Karpas-422 (cell line): ENCODE results near the gene TFF3. TPM values are rescaled to one million over a fixed set of nuclear protein-coding genes. Genes with fewer than 3 reads are reported as not detected.

Experiments used
- DNase-seq: peaks from one replicate; pipeline ENCODE4 v3.0.0-alpha.2; 2015
- H2AFZ ChIP-seq: fragments of 200-600 bp; sonication (generic); 2 replicates; pipeline ENCODE4 v1.6.1; 2014; ENCODE audit warnings: antibody characterized with exemption, low read length, mixed read lengths
- H3K27ac ChIP-seq: fragments of 200-600 bp; sonication (generic); 2 replicates; pipeline ENCODE4 v1.5.1; 2014; ENCODE audit warnings: mild to moderate bottlenecking, low read length, moderate library complexity
- H3K27me3 ChIP-seq: fragments of 200-600 bp; sonication (generic); 2 replicates; pipeline ENCODE4 v1.6.1; 2014; ENCODE audit warnings: low read length, mixed read lengths
- H3K36me3 ChIP-seq: fragments of 200-600 bp; sonication (generic); 2 replicates; pipeline ENCODE4 v1.6.1; 2014; ENCODE audit warnings: low read length, mixed read lengths; ENCODE audit not compliant: insufficient read depth
- H3K4me1 ChIP-seq: fragments of 200-600 bp; sonication (generic); 2 replicates; pipeline ENCODE4 v1.6.1; 2014; ENCODE audit warnings: mild to moderate bottlenecking, low read length, mixed read lengths
- H3K4me2 ChIP-seq: fragments of 200-600 bp; sonication (generic); 2 replicates; pipeline ENCODE4 v1.6.1; 2014; ENCODE audit warnings: low read length, low read depth, mild to moderate bottlenecking; ENCODE audit not compliant: poor library complexity, severe bottlenecking
- H3K4me3 ChIP-seq: fragments of 200-600 bp; sonication (generic); 2 replicates; pipeline ENCODE4 v1.5.1; 2014; ENCODE audit warnings: mild to moderate bottlenecking, antibody characterized with exemption, low read length, mixed read lengths
- H3K79me2 ChIP-seq: fragments of 200-600 bp; sonication (generic); 2 replicates; pipeline ENCODE4 v1.6.1; 2014; ENCODE audit warnings: mild to moderate bottlenecking, low read length, mixed read lengths
- H3K9ac ChIP-seq: fragments of 200-600 bp; sonication (generic); 2 replicates; pipeline ENCODE4 v1.6.0; 2014; ENCODE audit warnings: low read length
- H3K9me2 ChIP-seq: fragments of 200-600 bp; sonication (generic), shearing (Covaris generic); replicated peaks from 2 replicates; pipeline ENCODE4 v1.6.0; 2014; ENCODE audit warnings: mild to moderate bottlenecking, low read length, moderate library complexity; ENCODE audit not compliant: insufficient read depth
- H3K9me3 ChIP-seq: fragments of 300-700, 200-600 bp; sonication (generic); 2 replicates; pipeline ENCODE4 v1.6.1; 2014; ENCODE audit warnings: low read length, mixed read lengths
- H4K20me1 ChIP-seq: fragments of 200-600 bp; sonication (generic); 2 replicates; pipeline ENCODE4 v1.6.1; 2014; ENCODE audit warnings: mild to moderate bottlenecking, antibody characterized with exemption, low read length, low read depth; ENCODE audit not compliant: insufficient read depth
- total RNA-seq: library from RNA; depleted of rRNA; stranded (reverse); fragments of >200 nt; shearing (Covaris generic); gene quantifications from 2 replicates; pipeline ENCODE4 v1.2.3, GENCODE V29; 2014; ENCODE audit warnings: low replicate concordance

TFF3 gene
- total RNA-seq, 1 experiment from 2014 or later: not detected

- no peaks in the 10 kb centered on the region for H3K79me2 ChIP-seq
- no peaks in the 10 kb centered on the region for H3K4me1 ChIP-seq
- no peak overlapping the region for H3K4me3 ChIP-seq
- no peaks in the 10 kb centered on the region for H3K9me2 ChIP-seq
- no peaks in the 10 kb centered on the region for H3K36me3 ChIP-seq
- no peak overlapping the region for H3K4me2 ChIP-seq
- H3K9me3 ChIP-seq: no peaks in the 10 kb centered on the region
- no peak overlapping the region for H2AFZ ChIP-seq
- no peak overlapping the region for H3K9ac ChIP-seq
- DNase-seq: no peak
- H4K20me1 ChIP-seq: no peaks in the 10 kb centered on the region
- H3K27me3 ChIP-seq: no peaks in the 10 kb centered on the region
- no peak overlapping the region for H3K27ac ChIP-seq
These were observed 5.6 kb upstream of the TFF3 start for GRCh38 chr21:42320791-42321190.

GRCh38 chr21:42319851-42320572, 4.8 kb upstream of the TFF3 start:
- Histone ChIP-seq H3K4me1 (no peaks in the 10 kb centered on the region), H3K36me3 (no peaks in the 10 kb centered on the region), H3K4me3 (no peak overlapping the region), H3K9me2 (no peaks in the 10 kb centered on the region), H3K9me3 (no peaks in the 10 kb centered on the region), H3K4me2 (no peak overlapping the region), H4K20me1 (0 out of 2 replicates have a peak, but pooled peaks cover 5% of the 10 kb centered on the region), H2AFZ (no peak overlapping the region), H3K27ac (no peak overlapping the region), H3K9ac (no peak overlapping the region), H3K79me2 (no peaks in the 10 kb centered on the region), H3K27me3 (no peaks in the 10 kb centered on the region)
- DNase-seq: no peak

- no peak overlapping the region for H3K4me2 ChIP-seq
These were observed 4.2 kb upstream of the TFF3 start for GRCh38 chr21:42319376-42319775.

GRCh38 chr21:42317826-42318746, 2.9 kb upstream of the TFF3 start:
- Histone ChIP-seq H3K9me3 (no peaks in the 10 kb centered on the region), H3K36me3 (no peaks in the 10 kb centered on the region), H3K79me2 (no peaks in the 10 kb centered on the region), H3K4me2 (no peak overlapping the region), H2AFZ (no peak overlapping the region), H3K9me2 (no peaks in the 10 kb centered on the region), H3K27ac (no peak overlapping the region), H3K4me1 (no peaks in the 10 kb centered on the region), H4K20me1 (0 out of 2 replicates have a peak, but pooled peaks cover 5% of the 10 kb centered on the region), H3K9ac (no peak overlapping the region), H3K4me3 (no peak overlapping the region), H3K27me3 (no peaks in the 10 kb centered on the region)
- no peak for DNase-seq

More at GRCh38 chr21:42319376-42319775, 4.2 kb upstream of the TFF3 start:
- 0 out of 2 replicates have a peak, but pooled peaks cover 5% of the 10 kb centered on the region for H4K20me1 ChIP-seq
- H3K79me2 ChIP-seq: no peaks in the 10 kb centered on the region
- H2AFZ ChIP-seq: no peak overlapping the region
- H3K4me1 ChIP-seq: no peaks in the 10 kb centered on the region
- no peaks in the 10 kb centered on the region for H3K9me3 ChIP-seq
- H3K9me2 ChIP-seq: no peaks in the 10 kb centered on the region
- H3K9ac ChIP-seq: no peak overlapping the region
- no peaks in the 10 kb centered on the region for H3K27me3 ChIP-seq
- H3K4me3 ChIP-seq: no peak overlapping the region
- no peak overlapping the region for H3K27ac ChIP-seq
- no peaks in the 10 kb centered on the region for H3K36me3 ChIP-seq
- no peak for DNase-seq

GRCh38 chr21:42317341-42317741, 2.1 kb upstream of the TFF3 start:
- no peak overlapping the region for H3K4me3 ChIP-seq
- H4K20me1 ChIP-seq: 0 out of 2 replicates have a peak, but pooled peaks cover 5% of the 10 kb centered on the region
- H3K4me2 ChIP-seq: no peak overlapping the region
- H3K4me1 ChIP-seq: no peaks in the 10 kb centered on the region
- DNase-seq: no peak
- H3K36me3 ChIP-seq: no peaks in the 10 kb centered on the region
- H3K9ac ChIP-seq: no peak overlapping the region
- H3K9me2 ChIP-seq: no peaks in the 10 kb centered on the region
- no peak overlapping the region for H3K27ac ChIP-seq
- H3K9me3 ChIP-seq: no peaks in the 10 kb centered on the region
- H3K27me3 ChIP-seq: no peaks in the 10 kb centered on the region
- no peak overlapping the region for H2AFZ ChIP-seq
- H3K79me2 ChIP-seq: no peaks in the 10 kb centered on the region

- Histone ChIP-seq H3K36me3 (no peaks in the 10 kb centered on the region), H3K79me2 (no peaks in the 10 kb centered on the region), H3K9me2 (no peaks in the 10 kb centered on the region), H3K27me3 (no peaks in the 10 kb centered on the region), H4K20me1 (0 out of 2 replicates have a peak, but pooled peaks cover 5% of the 10 kb centered on the region), H3K9me3 (no peaks in the 10 kb centered on the region), H3K27ac (no peak overlapping the region), H2AFZ (no peak overlapping the region), H3K4me1 (no peaks in the 10 kb centered on the region), H3K4me2 (no peak overlapping the region), H3K9ac (no peak overlapping the region), H3K4me3 (no peak overlapping the region)
- DNase-seq: no peak
These were observed 1.7 kb upstream of the TFF3 start for GRCh38 chr21:42316891-42317290.

- Histone ChIP-seq H4K20me1 (peaks cover 8% of the 10 kb centered on the region; the same call in 1 of the 2 replicates), H3K36me3 (no peaks in the 10 kb centered on the region), H2AFZ (no peak overlapping the region), H3K9me2 (no peaks in the 10 kb centered on the region), H3K9ac (no peak overlapping the region), H3K27me3 (no peaks in the 10 kb centered on the region), H3K79me2 (no peaks in the 10 kb centered on the region), H3K27ac (no peak overlapping the region), H3K4me2 (no peak overlapping the region), H3K4me3 (no peak overlapping the region), H3K4me1 (no peaks in the 10 kb centered on the region), H3K9me3 (no peaks in the 10 kb centered on the region)
- DNase-seq: no peak
These were observed 453 bp downstream of the TFF3 start for GRCh38 chr21:42314616-42315295.
